IMR-90 (cell line): ENCODE data around the gene SH2D5.

ENCODE experiments used
- ELK1 ChIP-seq: fragments of 150-350 bp; IDR thresholded peaks from 2 replicates; pipeline ENCODE4 v1.6.1; 2016; ENCODE audit warnings: low read depth, mild to moderate bottlenecking, low read length, moderate library complexity, borderline replicate concordance
- FOS ChIP-seq: fragments of 150-350 bp; IDR thresholded peaks from 2 replicates; pipeline ENCODE4 v1.6.1; 2016; ENCODE audit warnings: low read depth, low read length
- MAFK ChIP-seq: IDR thresholded peaks from 2 replicates; pipeline ENCODE4 v1.6.1; 2012; ENCODE audit warnings: low read depth, low read length, improper control_type of control experiment
- MAZ ChIP-seq: IDR thresholded peaks from 2 replicates; pipeline ENCODE4 v1.6.1; 2012; ENCODE audit warnings: low read depth, mild to moderate bottlenecking, low read length, improper control_type of control experiment, moderate library complexity, borderline replicate concordance
- MXI1 ChIP-seq: IDR thresholded peaks from 2 replicates; pipeline ENCODE4 v1.6.1; 2012; ENCODE audit warnings: low read depth, mild to moderate bottlenecking, low read length, moderate library complexity, borderline replicate concordance
- NFE2L2 ChIP-seq: fragments of 150-350 bp; IDR thresholded peaks from 2 replicates; pipeline ENCODE4 v1.6.1; 2016; ENCODE audit warnings: low read depth, mild to moderate bottlenecking, low read length
- POLR2A ChIP-seq: IDR thresholded peaks from 2 replicates; pipeline ENCODE4 v1.6.1; 2012; ENCODE audit warnings: mild to moderate bottlenecking, low read depth, low read length
- RAD21 ChIP-seq: IDR thresholded peaks from 2 replicates; pipeline ENCODE4 v1.6.1; 2012; ENCODE audit warnings: low read length, improper control_type of control experiment
- RFX5 ChIP-seq: IDR thresholded peaks from 2 replicates; pipeline ENCODE4 v1.8.0; 2012; ENCODE audit warnings: low read depth, mild to moderate bottlenecking, low read length, moderate library complexity
- SMC3 ChIP-seq: fragments of 150-350 bp; IDR thresholded peaks from 2 replicates; pipeline ENCODE4 v1.6.1; 2016; ENCODE audit warnings: low read depth, mild to moderate bottlenecking, antibody characterized with exemption, low read length, moderate library complexity
- TF ChIP-seq, protein P1 (sequence below): conservative IDR thresholded peaks from 2 replicates; pipeline ENCODE4 v1.5.1; 2012; ENCODE audit warnings: mild to moderate bottlenecking, low read depth, low read length, improper control_type of control experiment
- TF ChIP-seq, protein P2 (sequence below): fragments of 150-350 bp; IDR thresholded peaks from 2 replicates; pipeline ENCODE4 v1.6.1; 2017; ENCODE audit warnings: mild to moderate bottlenecking, antibody characterized with exemption, low read length, low read depth

GRCh38 chr1:20725189-20726117 lies 7.0 kb downstream of the SH2D5 start:
- TF ChIP-seq, protein P1, sequence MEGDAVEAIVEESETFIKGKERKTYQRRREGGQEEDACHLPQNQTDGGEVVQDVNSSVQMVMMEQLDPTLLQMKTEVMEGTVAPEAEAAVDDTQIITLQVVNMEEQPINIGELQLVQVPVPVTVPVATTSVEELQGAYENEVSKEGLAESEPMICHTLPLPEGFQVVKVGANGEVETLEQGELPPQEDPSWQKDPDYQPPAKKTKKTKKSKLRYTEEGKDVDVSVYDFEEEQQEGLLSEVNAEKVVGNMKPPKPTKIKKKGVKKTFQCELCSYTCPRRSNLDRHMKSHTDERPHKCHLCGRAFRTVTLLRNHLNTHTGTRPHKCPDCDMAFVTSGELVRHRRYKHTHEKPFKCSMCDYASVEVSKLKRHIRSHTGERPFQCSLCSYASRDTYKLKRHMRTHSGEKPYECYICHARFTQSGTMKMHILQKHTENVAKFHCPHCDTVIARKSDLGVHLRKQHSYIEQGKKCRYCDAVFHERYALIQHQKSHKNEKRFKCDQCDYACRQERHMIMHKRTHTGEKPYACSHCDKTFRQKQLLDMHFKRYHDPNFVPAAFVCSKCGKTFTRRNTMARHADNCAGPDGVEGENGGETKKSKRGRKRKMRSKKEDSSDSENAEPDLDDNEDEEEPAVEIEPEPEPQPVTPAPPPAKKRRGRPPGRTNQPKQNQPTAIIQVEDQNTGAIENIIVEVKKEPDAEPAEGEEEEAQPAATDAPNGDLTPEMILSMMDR: no peak
- TF ChIP-seq NFE2L2 (no peak; the same call in 1 of the 2 replicates), POLR2A (no peak), MXI1 (peak; percentile 88), ELK1 (no peak), SMC3 (no peak), RFX5 (no peak), MAZ (no peak), FOS (peak; percentile 44), MAFK (no peak), RAD21 (no peak)
- TF ChIP-seq, protein P2, sequence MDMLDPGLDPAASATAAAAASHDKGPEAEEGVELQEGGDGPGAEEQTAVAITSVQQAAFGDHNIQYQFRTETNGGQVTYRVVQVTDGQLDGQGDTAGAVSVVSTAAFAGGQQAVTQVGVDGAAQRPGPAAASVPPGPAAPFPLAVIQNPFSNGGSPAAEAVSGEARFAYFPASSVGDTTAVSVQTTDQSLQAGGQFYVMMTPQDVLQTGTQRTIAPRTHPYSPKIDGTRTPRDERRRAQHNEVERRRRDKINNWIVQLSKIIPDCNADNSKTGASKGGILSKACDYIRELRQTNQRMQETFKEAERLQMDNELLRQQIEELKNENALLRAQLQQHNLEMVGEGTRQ: peak; percentile 76
